OCI-LY7 (cell line): ENCODE results near the gene SGMS1.

Source experiments
- EZH2phosphoT487 ChIP-seq: fragments of 200-600 bp; sonication (generic); IDR thresholded peaks from 2 replicates; pipeline ENCODE4 v1.6.1; 2018; ENCODE audit warnings: low read depth, borderline replicate concordance, mild to moderate bottlenecking, mixed run types, antibody characterized with exemption, low read length, moderate library complexity, mixed read lengths
- TF ChIP-seq, protein P1 (sequence below): fragments of 200-600 bp; sonication (generic); conservative IDR thresholded peaks from 2 replicates; pipeline ENCODE4 v1.5.1; 2014; ENCODE audit warnings: mild to moderate bottlenecking, antibody characterized with exemption, low read length, moderate library complexity, mixed read lengths

DNA sequence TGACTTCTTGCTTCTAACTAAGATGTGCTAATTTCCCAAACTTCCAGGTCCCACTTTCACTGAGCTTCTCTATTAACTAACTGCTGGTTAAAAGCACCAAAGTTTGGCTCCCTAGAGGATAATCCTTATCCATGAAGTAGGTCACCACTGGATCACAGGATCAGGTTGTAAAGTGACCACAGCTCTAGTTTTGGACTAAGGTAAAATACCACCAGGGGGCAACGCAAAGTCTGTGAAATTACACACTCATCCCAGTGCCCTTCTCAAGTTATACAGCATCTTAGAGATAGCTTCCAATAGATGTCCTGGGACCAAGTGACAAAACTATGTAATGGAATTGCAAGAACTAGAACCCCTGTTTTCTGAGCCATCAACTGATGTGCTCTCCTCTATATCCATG, 256.0 kb downstream of the SGMS1 start:
- TF ChIP-seq, protein P1, sequence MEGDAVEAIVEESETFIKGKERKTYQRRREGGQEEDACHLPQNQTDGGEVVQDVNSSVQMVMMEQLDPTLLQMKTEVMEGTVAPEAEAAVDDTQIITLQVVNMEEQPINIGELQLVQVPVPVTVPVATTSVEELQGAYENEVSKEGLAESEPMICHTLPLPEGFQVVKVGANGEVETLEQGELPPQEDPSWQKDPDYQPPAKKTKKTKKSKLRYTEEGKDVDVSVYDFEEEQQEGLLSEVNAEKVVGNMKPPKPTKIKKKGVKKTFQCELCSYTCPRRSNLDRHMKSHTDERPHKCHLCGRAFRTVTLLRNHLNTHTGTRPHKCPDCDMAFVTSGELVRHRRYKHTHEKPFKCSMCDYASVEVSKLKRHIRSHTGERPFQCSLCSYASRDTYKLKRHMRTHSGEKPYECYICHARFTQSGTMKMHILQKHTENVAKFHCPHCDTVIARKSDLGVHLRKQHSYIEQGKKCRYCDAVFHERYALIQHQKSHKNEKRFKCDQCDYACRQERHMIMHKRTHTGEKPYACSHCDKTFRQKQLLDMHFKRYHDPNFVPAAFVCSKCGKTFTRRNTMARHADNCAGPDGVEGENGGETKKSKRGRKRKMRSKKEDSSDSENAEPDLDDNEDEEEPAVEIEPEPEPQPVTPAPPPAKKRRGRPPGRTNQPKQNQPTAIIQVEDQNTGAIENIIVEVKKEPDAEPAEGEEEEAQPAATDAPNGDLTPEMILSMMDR, result peak; percentile 79
- no peak for TF ChIP-seq EZH2phosphoT487
